Neural cell (in vitro differentiated cells): ENCODE results near the gene TMEM205. TPM values are rescaled to one million over a fixed set of nuclear protein-coding genes. Genes with fewer than 3 reads are reported as not detected.
A peak's percentile ranks its signal among the peaks of the same experiment; 100 is the strongest.

Experiments
- H2AFZ ChIP-seq: fragments of 200-600, 300-800 bp; sonication (generic), shearing (Covaris generic); 2 replicates; pipeline ENCODE4 v1.6.0; 2014; ENCODE audit warnings: low read depth, mild to moderate bottlenecking, antibody characterized with exemption, low read length, moderate library complexity
- H3F3A ChIP-seq: fragments of 200-600 bp; shearing (Covaris generic); 2 replicates; pipeline ENCODE4 v1.6.1; 2016; ENCODE audit warnings: mild to moderate bottlenecking, moderate library complexity, mixed read lengths, antibody characterized with exemption, low read length; ENCODE audit not compliant: insufficient read depth, poor library complexity, severe bottlenecking
- H3K27ac ChIP-seq: fragments of 200-600, 300-800 bp; sonication (generic), shearing (Covaris generic); 2 replicates; pipeline ENCODE4 v1.5.1; 2014; ENCODE audit warnings: mild to moderate bottlenecking, low read length, moderate library complexity
- H3K27me3 ChIP-seq: fragments of 300-800, 200-600 bp; sonication (generic), shearing (Covaris generic); 2 replicates; pipeline ENCODE4 v1.6.0; 2014; ENCODE audit warnings: mild to moderate bottlenecking, low read depth, low read length, moderate library complexity; ENCODE audit not compliant: insufficient read depth
- H3K36me3 ChIP-seq: fragments of 300-800, 200-600 bp; sonication (generic), shearing (Covaris generic); 2 replicates; pipeline ENCODE4 v1.5.1; 2014; ENCODE audit warnings: mild to moderate bottlenecking, antibody characterized with exemption, low read length, moderate library complexity; ENCODE audit not compliant: insufficient read depth
- H3K4me2 ChIP-seq: fragments of 300-800, 200-600 bp; sonication (generic), shearing (Covaris generic); 2 replicates; pipeline ENCODE4 v1.6.0; 2014; ENCODE audit warnings: mild to moderate bottlenecking, low read length
- H3K4me3 ChIP-seq: fragments of 300-800, 200-600 bp; sonication (generic), shearing (Covaris generic); 2 replicates; pipeline ENCODE4 v1.5.1; 2014; ENCODE audit warnings: mild to moderate bottlenecking, low read length, moderate library complexity
- H3K79me2 ChIP-seq: fragments of 200-600 bp; shearing (Covaris generic); replicated peaks from 2 replicates; pipeline ENCODE4 v1.6.0; 2014; ENCODE audit warnings: mild to moderate bottlenecking, low read length, moderate library complexity; ENCODE audit not compliant: insufficient read depth
- H3K9ac ChIP-seq: fragments of 300-800, 200-600 bp; sonication (generic), shearing (Covaris generic); 2 replicates; pipeline ENCODE4 v1.6.1; 2016; ENCODE audit warnings: mild to moderate bottlenecking, low read length, mixed read lengths
- H3K9me2 ChIP-seq: fragments of 200-600 bp; shearing (Covaris generic); 2 replicates; pipeline ENCODE4 v1.6.1; 2016; ENCODE audit warnings: mild to moderate bottlenecking, low read length, mixed read lengths; ENCODE audit not compliant: insufficient read depth
- H3K9me3 ChIP-seq: fragments of 200-600, 300-800 bp; sonication (generic), shearing (Covaris generic); 2 replicates; pipeline ENCODE4 v1.6.1; 2016; ENCODE audit warnings: mild to moderate bottlenecking, mixed run types, low read length, moderate library complexity, mixed read lengths
- H4K20me1 ChIP-seq: fragments of 200-600 bp; shearing (Covaris generic); 2 replicates; pipeline ENCODE4 v1.6.1; 2016; ENCODE audit warnings: mild to moderate bottlenecking, mixed run types; ENCODE audit not compliant: insufficient read depth
- EP300 ChIP-seq: fragments of 450-650 bp; conservative IDR thresholded peaks from 2 replicates; pipeline ENCODE4 v1.6.1; 2014; ENCODE audit warnings: antibody characterized with exemption, mild to moderate bottlenecking, moderate library complexity; ENCODE audit not compliant: poor library complexity, severe bottlenecking
- EZH2 ChIP-seq: fragments of 200-600, 300-800 bp; shearing (Covaris generic), sonication (generic); IDR thresholded peaks from 2 replicates; pipeline ENCODE4 v1.6.1; 2014; ENCODE audit warnings: antibody characterized with exemption, low read length, borderline replicate concordance, mild to moderate bottlenecking; ENCODE audit not compliant: insufficient read depth, poor library complexity, severe bottlenecking
- MXI1 ChIP-seq: fragments of 450-650 bp; conservative IDR thresholded peaks from 2 replicates; pipeline ENCODE4 v1.6.1; 2014; ENCODE audit warnings: antibody characterized with exemption, mild to moderate bottlenecking; ENCODE audit not compliant: poor library complexity, severe bottlenecking
- POLR2AphosphoS5 ChIP-seq: IDR thresholded peaks from 2 replicates; pipeline ENCODE4 v1.6.1; 2012
- RAD21 ChIP-seq: fragments of 450-650 bp; conservative IDR thresholded peaks from 2 replicates; pipeline ENCODE4 v1.6.1; 2014; ENCODE audit warnings: antibody characterized with exemption, mild to moderate bottlenecking, moderate library complexity
- SMC3 ChIP-seq: fragments of 450-650 bp; conservative IDR thresholded peaks from 2 replicates; pipeline ENCODE4 v1.6.1; 2014; ENCODE audit warnings: antibody characterized with exemption, mild to moderate bottlenecking, moderate library complexity; ENCODE audit not compliant: poor library complexity
- TAF1 ChIP-seq: IDR thresholded peaks from 2 replicates; pipeline ENCODE4 v1.6.1; 2012; ENCODE audit warnings: low read depth
- polyA plus RNA-seq: library from polyadenylated mRNA; depleted of rRNA; stranded (reverse); fragments of >200 nt; gene quantifications from 2 replicates; pipeline ENCODE4 v1.2.3, GENCODE V29; 2014
- TF ChIP-seq, protein P1 (sequence below): IDR thresholded peaks from 2 replicates; pipeline ENCODE4 v1.6.1; 2012; ENCODE audit warnings: borderline replicate concordance
- TF ChIP-seq, protein P2 (sequence below): fragments of 450-650 bp; IDR thresholded peaks from 2 replicates; pipeline ENCODE4 v1.5.1; 2014; ENCODE audit warnings: antibody characterized with exemption, mild to moderate bottlenecking, moderate library complexity; ENCODE audit not compliant: poor library complexity, severe bottlenecking

Gene TMEM205
- polyA plus RNA-seq, 1 donor from 2014 or later = 136 TPM

DNA sequence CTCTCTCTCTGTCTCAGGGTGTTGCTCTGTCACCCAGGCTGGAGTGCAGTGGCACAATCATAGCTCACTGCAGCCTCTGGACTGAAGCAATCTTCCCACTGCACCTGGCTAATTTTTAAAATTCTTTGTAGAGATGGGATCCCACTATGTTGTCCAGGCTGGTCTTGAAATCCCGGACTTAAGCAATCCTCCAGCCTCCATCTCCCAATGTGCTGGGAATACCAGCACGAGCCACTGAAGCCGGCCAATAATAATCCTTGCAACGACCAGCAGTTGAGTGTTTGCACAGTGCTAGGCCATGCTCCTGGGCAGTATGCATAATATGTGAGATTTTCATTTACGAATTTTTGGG is 38.7 kb upstream of the TMEM205 start:
- Histone ChIP-seq H3K4me2 (no peak overlapping the region), H3K36me3 (no peaks in the 10 kb centered on the region), H4K20me1 (no peaks in the 10 kb centered on the region), H3K9me3 (no peaks in the 10 kb centered on the region), H3F3A (no peaks in the 10 kb centered on the region), H3K79me2 (no peaks in the 10 kb centered on the region), H3K27me3 (peaks cover 24% of the 10 kb centered on the region), H3K4me3 (no peak overlapping the region), H3K9ac (no peak overlapping the region), H3K9me2 (no peaks in the 10 kb centered on the region), H2AFZ (no peak overlapping the region), H3K27ac (no peak overlapping the region)
- no peak for TF ChIP-seq RAD21
- TF ChIP-seq POLR2AphosphoS5 = no peak
- TF ChIP-seq SMC3 = no peak
- TF ChIP-seq MXI1 = no peak
- TF ChIP-seq, protein P1, sequence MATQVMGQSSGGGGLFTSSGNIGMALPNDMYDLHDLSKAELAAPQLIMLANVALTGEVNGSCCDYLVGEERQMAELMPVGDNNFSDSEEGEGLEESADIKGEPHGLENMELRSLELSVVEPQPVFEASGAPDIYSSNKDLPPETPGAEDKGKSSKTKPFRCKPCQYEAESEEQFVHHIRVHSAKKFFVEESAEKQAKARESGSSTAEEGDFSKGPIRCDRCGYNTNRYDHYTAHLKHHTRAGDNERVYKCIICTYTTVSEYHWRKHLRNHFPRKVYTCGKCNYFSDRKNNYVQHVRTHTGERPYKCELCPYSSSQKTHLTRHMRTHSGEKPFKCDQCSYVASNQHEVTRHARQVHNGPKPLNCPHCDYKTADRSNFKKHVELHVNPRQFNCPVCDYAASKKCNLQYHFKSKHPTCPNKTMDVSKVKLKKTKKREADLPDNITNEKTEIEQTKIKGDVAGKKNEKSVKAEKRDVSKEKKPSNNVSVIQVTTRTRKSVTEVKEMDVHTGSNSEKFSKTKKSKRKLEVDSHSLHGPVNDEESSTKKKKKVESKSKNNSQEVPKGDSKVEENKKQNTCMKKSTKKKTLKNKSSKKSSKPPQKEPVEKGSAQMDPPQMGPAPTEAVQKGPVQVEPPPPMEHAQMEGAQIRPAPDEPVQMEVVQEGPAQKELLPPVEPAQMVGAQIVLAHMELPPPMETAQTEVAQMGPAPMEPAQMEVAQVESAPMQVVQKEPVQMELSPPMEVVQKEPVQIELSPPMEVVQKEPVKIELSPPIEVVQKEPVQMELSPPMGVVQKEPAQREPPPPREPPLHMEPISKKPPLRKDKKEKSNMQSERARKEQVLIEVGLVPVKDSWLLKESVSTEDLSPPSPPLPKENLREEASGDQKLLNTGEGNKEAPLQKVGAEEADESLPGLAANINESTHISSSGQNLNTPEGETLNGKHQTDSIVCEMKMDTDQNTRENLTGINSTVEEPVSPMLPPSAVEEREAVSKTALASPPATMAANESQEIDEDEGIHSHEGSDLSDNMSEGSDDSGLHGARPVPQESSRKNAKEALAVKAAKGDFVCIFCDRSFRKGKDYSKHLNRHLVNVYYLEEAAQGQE = no peak
- TF ChIP-seq, protein P2, sequence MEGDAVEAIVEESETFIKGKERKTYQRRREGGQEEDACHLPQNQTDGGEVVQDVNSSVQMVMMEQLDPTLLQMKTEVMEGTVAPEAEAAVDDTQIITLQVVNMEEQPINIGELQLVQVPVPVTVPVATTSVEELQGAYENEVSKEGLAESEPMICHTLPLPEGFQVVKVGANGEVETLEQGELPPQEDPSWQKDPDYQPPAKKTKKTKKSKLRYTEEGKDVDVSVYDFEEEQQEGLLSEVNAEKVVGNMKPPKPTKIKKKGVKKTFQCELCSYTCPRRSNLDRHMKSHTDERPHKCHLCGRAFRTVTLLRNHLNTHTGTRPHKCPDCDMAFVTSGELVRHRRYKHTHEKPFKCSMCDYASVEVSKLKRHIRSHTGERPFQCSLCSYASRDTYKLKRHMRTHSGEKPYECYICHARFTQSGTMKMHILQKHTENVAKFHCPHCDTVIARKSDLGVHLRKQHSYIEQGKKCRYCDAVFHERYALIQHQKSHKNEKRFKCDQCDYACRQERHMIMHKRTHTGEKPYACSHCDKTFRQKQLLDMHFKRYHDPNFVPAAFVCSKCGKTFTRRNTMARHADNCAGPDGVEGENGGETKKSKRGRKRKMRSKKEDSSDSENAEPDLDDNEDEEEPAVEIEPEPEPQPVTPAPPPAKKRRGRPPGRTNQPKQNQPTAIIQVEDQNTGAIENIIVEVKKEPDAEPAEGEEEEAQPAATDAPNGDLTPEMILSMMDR = no peak
- no peak for TF ChIP-seq EZH2
- TF ChIP-seq EP300 = no peak
- TF ChIP-seq TAF1 = no peak

DNA sequence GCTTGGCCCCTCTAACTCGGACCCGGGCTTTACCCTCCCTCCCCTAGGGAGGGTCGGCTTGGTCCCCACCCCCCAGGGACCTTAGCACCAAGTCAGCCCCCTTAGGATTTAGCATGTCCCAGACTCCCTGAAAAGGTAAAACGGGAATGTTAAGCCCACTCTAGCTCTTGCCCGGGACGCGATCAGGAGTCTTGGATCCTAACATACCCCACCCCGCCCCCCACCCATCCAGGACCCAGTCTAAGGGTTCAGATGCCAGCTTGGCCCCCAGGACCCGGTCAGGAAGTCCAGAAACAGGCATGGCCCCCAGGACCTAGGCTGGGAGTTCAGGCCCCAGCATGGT is 37.6 kb upstream of the TMEM205 start:
- H3K4me3 ChIP-seq = peak overlapping the region; percentile 55
- no peaks in the 10 kb centered on the region for H3F3A ChIP-seq
- no peak overlapping the region for H2AFZ ChIP-seq
- no peaks in the 10 kb centered on the region for H3K9me2 ChIP-seq
- H3K36me3 ChIP-seq = no peaks in the 10 kb centered on the region
- H3K4me2 ChIP-seq = no peak overlapping the region
- no peaks in the 10 kb centered on the region for H3K9me3 ChIP-seq
- H3K79me2 ChIP-seq = no peaks in the 10 kb centered on the region
- no peak overlapping the region for H3K27ac ChIP-seq
- no peak for TF ChIP-seq RAD21
- no peak for TF ChIP-seq EZH2
- TF ChIP-seq, protein P2 = no peak
- no peak for TF ChIP-seq EP300
- TF ChIP-seq TAF1 = no peak
- TF ChIP-seq, protein P1 = no peak
- TF ChIP-seq POLR2AphosphoS5 = no peak
- TF ChIP-seq MXI1 = no peak
- TF ChIP-seq SMC3 = no peak
- H3K27me3 ChIP-seq = peaks cover 24% of the 10 kb centered on the region
- no peaks in the 10 kb centered on the region for H4K20me1 ChIP-seq
- no peak overlapping the region for H3K9ac ChIP-seq
